Spleen (tissue), 11 donors: Measurements from ENCODE around the gene PDLIM4. TPM values are rescaled to one million over a fixed set of nuclear protein-coding genes. Genes with fewer than 3 reads are reported as not detected.

Experiments
- DNase-seq: peaks from one replicate; pipeline ENCODE4 v3.0.0-alpha.2; 2020
- H3K27ac ChIP-seq, 8 donors: fragments of 200-600 bp; sonication (generic) in 7 of 8; 1 replicate in 4 of 8; 2 replicates in 4 of 8; pipeline versions ENCODE4 v1.5.0 to v1.8.0; 2016 to 2021; ENCODE audit warnings: inconsistent platforms in 4 of 8, mild to moderate bottlenecking in 4 of 8, moderate library complexity in 1 of 8
- H3K27me3 ChIP-seq, 7 donors: fragments of 200-600 bp; sonication (generic) in 6 of 7; replicated peaks in 1 of 7; 1 replicate in 4 of 7; 2 replicates in 3 of 7; pipeline versions ENCODE4 v1.5.0 to v1.8.0; 2016 to 2021; ENCODE audit warnings: inconsistent platforms in 3 of 7, mild to moderate bottlenecking in 1 of 7
- H3K36me3 ChIP-seq, 6 donors: fragments of 200-600 bp; sonication (generic) in 5 of 6; 1 replicate in 4 of 6; 2 replicates in 2 of 6; pipeline versions ENCODE4 v1.5.0 to v1.8.0; 2016 to 2021; ENCODE audit warnings: inconsistent platforms in 2 of 6
- H3K4me1 ChIP-seq, 6 donors: fragments of 200-600 bp; sonication (generic) in 5 of 6; 1 replicate in 3 of 6; 2 replicates in 3 of 6; pipeline versions ENCODE4 v1.5.0 to v1.8.0; 2016 to 2021; ENCODE audit warnings: inconsistent platforms in 3 of 6
- H3K4me3 ChIP-seq, 8 donors: fragments of 200-600 bp; sonication (generic) in 7 of 8; 1 replicate in 4 of 8; 2 replicates in 4 of 8; pipeline versions ENCODE4 v1.5.0 to v1.8.0; 2016 to 2021; ENCODE audit warnings: inconsistent platforms in 4 of 8, mild to moderate bottlenecking in 4 of 8, moderate library complexity in 2 of 8
- H3K9me3 ChIP-seq, 8 donors: fragments of 200-600 bp; sonication (generic) in 7 of 8; 1 replicate in 4 of 8; 2 replicates in 4 of 8; pipeline versions ENCODE4 v1.5.0 to v1.8.0; 2016 to 2021; ENCODE audit warnings: inconsistent platforms in 4 of 8
- CTCF ChIP-seq, 11 experiments: fragments of 200-600 bp in 7 of 11; fragments of 450-650 bp in 4 of 11; sonication (generic) in 4 of 11; IDR thresholded peaks in 8 of 11; conservative IDR thresholded peaks in 3 of 11; 1 replicate in 7 of 11; 2 replicates in 4 of 11; pipeline versions ENCODE4 v1.4.0 to v1.8.0; 2016 to 2021; ENCODE audit warnings: antibody characterized with exemption in 11 of 11, inconsistent platforms in 4 of 11, mild to moderate bottlenecking in 1 of 11
- POLR2A ChIP-seq, 3 donors: fragments of 450-650 bp; IDR thresholded peaks; one replicate each; pipeline ENCODE4 v1.5.1; 2017; ENCODE audit warnings: antibody characterized with exemption in 3 of 3, mild to moderate bottlenecking in 1 of 3
- POLR2AphosphoS5 ChIP-seq, 3 donors: sonication (generic); formaldehyde crosslinking; IDR thresholded peaks; one replicate each; pipeline ENCODE4 v1.5.1; 2017; ENCODE audit warnings: antibody characterized with exemption in 3 of 3
- WGBS, 5 donors: extraction: QIAGEN DNeasy Blood & Tissue Kit in 3 of 5; methylation state at CpG; one replicate each; pipeline versions ENCODE4 v1.1.5 to v1.1.7; 2013 to 2018; 5-methylcytosine and 5-hydroxymethylcytosine counted together
- intact Hi-C: fragments of 100-400 bp; cut with DNase I; formaldehyde crosslinking; loops from one replicate; pipeline ENCODE4 v1.15.0; 2023; ENCODE audit warnings: low total_unique reads
- polyA plus RNA-seq, 3 donors: library from polyadenylated mRNA; stranded (reverse); fragments of 200-250 nt; gene quantifications; one replicate each; pipeline ENCODE4 v1.2.1, GENCODE V29; 2013
- total RNA-seq, 7 donors: library from RNA; depleted of rRNA in 3 of 7; stranded (reverse); fragments of >200 nt in 3 of 7; fragmentation: NEBNext Ultra II Directional in 4 of 7; extraction: Animal tissue kit (Norgen Biotek cat#: 25700) in 4 of 7; gene quantifications; one replicate each; pipeline versions ENCODE4 v1.1.0 to v1.2.1, GENCODE V29; 2016 to 2021
- donor health status: healthy with polysubstance abuse.
- donor health status: DM: no; HTN: no; CAD: no; lungs with moderate emphysema.
- donor health status: DM: no; HTN: no; CAD: no.
- donor health status: Bipolar disorder and iron deficiency.
- donor health status: healthy.
- donor health status: DM: no; HTN: no; CAD: no.
- donor health status: DM: yes; HTN: yes; CAD: no.

PDLIM4 gene
- total and polyA plus RNA-seq, 10 donors: 3.5 to 17.4 (median 9.0) TPM

- H3K27ac ChIP-seq: peak overlapping the region in 3 of 8 donors; percentile 15 to 82 (median 67)
- no peaks in the 10 kb centered on the region for H3K27me3 ChIP-seq
- intact Hi-C loops: no loop called here
- H3K9me3 ChIP-seq: no peaks in the 10 kb centered on the region
- H3K4me1 ChIP-seq: peaks cover 3 to 33% (median 14%) of the 10 kb centered on the region in 6 donors
- no peak for TF ChIP-seq POLR2AphosphoS5 (IDR thresholded peaks at IDR 0.05)
- TF ChIP-seq POLR2A (IDR thresholded peaks at IDR 0.05): no peak
- TF ChIP-seq CTCF (IDR thresholded peaks at IDR 0.05 in 8 of 11, conservative IDR thresholded peaks at IDR 0.05 in 3 of 11): no peak
- H3K4me3 ChIP-seq: no peak overlapping the region
- peak; percentile 64 for DNase-seq
- no peaks in the 10 kb centered on the region for H3K36me3 ChIP-seq
- WGBS, 5 donors: 77 to 91% (median 80%) methylated on average over 6 to 7 of the region's 7 CpGs
Measured at GRCh38 chr5:132266031-132266835, 8.7 kb downstream of the PDLIM4 start.

GRCh38 chr5:132266836-132267160 is 9.3 kb downstream of the PDLIM4 start:
- no peaks in the 10 kb centered on the region for H3K9me3 ChIP-seq
- no peak overlapping the region for H3K4me3 ChIP-seq
- H3K4me1 ChIP-seq: peaks cover 3 to 38% (median 13%) of the 10 kb centered on the region in 6 donors
- TF ChIP-seq CTCF (IDR thresholded peaks at IDR 0.05 in 8 of 11, conservative IDR thresholded peaks at IDR 0.05 in 3 of 11): no peak
- no peak for TF ChIP-seq POLR2AphosphoS5 (IDR thresholded peaks at IDR 0.05)
- TF ChIP-seq POLR2A (IDR thresholded peaks at IDR 0.05): no peak
- intact Hi-C loops: no loop called here
- peaks cover 0 to 3% (median 0%) of the 10 kb centered on the region in 7 donors for H3K27me3 ChIP-seq
- H3K36me3 ChIP-seq: no peaks in the 10 kb centered on the region
- WGBS, 5 donors: 80 to 100% (median 97%) methylated on average over 1 of the region's 1 CpG; no CpG with 5 or more reads in 1 of the 5 donors
- peak; percentile 45 for DNase-seq
- no peak overlapping the region for H3K27ac ChIP-seq

GRCh38 chr5:132267166-132267739 is 9.8 kb downstream of the PDLIM4 start:
- TF ChIP-seq CTCF (IDR thresholded peaks at IDR 0.05 in 8 of 11, conservative IDR thresholded peaks at IDR 0.05 in 3 of 11) (no peak), POLR2AphosphoS5 (IDR thresholded peaks at IDR 0.05) (no peak), POLR2A (IDR thresholded peaks at IDR 0.05) (no peak)
- Histone ChIP-seq H3K36me3 (no peaks in the 10 kb centered on the region), H3K27ac (no peak overlapping the region), H3K9me3 (no peaks in the 10 kb centered on the region), H3K4me3 (no peak overlapping the region), H3K27me3 (peaks cover 0 to 3% (median 0%) of the 10 kb centered on the region in 7 donors), H3K4me1 (peaks cover 3 to 41% (median 14%) of the 10 kb centered on the region in 6 donors)
- intact Hi-C loops: no loop called here
- DNase-seq: peak; percentile 47
